AG04449 (cell line): ENCODE data around the gene CPA5.

Source experiments
- CTCF ChIA-PET: fragments of 350-600 bp; formaldehyde crosslinking; extraction: SDS; loops from one replicate; lab custom pipeline; 2021; ENCODE audit warnings: antibody characterized with exemption; lab: Yijun Ruan, JAX
- POLR2A ChIA-PET: fragments of 400-600, 350-600 bp; formaldehyde crosslinking; extraction: SDS; loops from one replicate; lab custom pipeline; 2020; ENCODE audit warnings: antibody characterized with exemption, inconsistent platforms; lab: Yijun Ruan, JAX
- DNase-seq: peaks from one replicate; pipeline ENCODE4 v3.0.0-alpha.2; 2010; ENCODE audit warnings: low read depth, low spot score
- H3K4me3 ChIP-seq: 2 replicates; pipeline ENCODE4 v1.5.1; 2011; ENCODE audit warnings: low read depth, mild to moderate bottlenecking, control low read depth, low read length
- TF ChIP-seq, protein P1 (sequence below): IDR thresholded peaks from one replicate; pipeline ENCODE4 v1.5.1; 2011; ENCODE audit warnings: mild to moderate bottlenecking, moderate library complexity, low read length, control low read depth, inconsistent platforms; ENCODE audit not compliant: insufficient read depth; ENCODE audit errors: missing control alignments

The CPA5 gene

DNA sequence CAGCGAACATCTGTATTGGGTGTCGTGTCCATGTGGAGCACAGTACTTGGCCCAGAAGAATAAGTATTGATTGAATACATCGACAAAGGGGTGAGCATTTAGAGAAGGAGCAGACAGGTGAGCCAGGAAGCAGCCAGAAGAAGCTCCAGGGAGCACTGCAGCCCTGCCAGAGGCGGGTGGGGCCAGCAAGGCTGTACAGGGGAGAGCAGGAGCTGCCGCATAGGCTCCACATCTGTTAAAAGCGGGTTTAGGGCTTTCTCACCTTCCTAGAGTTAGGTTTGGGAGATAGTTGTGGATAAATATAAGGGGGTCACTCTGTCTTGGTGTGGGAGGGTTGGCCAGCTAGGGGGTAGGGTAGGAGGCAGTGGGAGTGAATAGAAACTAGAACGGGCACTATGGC lies 34.4 kb downstream of the CPA5 start:
- no peak overlapping the region for H3K4me3 ChIP-seq
- DNase-seq: no peak
- TF ChIP-seq, protein P1, sequence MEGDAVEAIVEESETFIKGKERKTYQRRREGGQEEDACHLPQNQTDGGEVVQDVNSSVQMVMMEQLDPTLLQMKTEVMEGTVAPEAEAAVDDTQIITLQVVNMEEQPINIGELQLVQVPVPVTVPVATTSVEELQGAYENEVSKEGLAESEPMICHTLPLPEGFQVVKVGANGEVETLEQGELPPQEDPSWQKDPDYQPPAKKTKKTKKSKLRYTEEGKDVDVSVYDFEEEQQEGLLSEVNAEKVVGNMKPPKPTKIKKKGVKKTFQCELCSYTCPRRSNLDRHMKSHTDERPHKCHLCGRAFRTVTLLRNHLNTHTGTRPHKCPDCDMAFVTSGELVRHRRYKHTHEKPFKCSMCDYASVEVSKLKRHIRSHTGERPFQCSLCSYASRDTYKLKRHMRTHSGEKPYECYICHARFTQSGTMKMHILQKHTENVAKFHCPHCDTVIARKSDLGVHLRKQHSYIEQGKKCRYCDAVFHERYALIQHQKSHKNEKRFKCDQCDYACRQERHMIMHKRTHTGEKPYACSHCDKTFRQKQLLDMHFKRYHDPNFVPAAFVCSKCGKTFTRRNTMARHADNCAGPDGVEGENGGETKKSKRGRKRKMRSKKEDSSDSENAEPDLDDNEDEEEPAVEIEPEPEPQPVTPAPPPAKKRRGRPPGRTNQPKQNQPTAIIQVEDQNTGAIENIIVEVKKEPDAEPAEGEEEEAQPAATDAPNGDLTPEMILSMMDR: no peak
- POLR2A ChIA-PET: no interaction called here
- CTCF ChIA-PET: no interaction called here

DNA sequence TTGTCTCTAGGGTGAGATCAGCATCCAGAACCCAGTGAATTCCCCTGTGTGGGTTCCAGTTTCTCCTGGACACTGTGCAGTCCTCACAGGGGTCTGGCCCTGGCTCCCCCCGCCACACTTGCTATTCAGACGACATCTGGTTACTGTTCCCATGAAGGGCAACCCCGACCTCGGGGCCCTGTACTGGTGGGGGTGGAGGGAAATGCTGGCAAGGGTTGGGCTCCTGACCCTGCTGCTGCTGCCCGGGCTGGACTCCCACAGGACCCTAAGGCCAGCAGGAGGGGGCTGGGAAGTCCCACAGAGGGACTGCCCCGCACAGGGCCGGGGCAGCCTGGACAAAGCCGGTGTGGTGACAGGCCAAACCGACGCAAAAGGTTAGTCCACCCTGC lies 34.9 kb downstream of the CPA5 start:
- TF ChIP-seq, protein P1: no peak
- POLR2A ChIA-PET: no interaction called here
- no peak overlapping the region for H3K4me3 ChIP-seq
- CTCF ChIA-PET: no interaction called here
- no peak for DNase-seq

DNA sequence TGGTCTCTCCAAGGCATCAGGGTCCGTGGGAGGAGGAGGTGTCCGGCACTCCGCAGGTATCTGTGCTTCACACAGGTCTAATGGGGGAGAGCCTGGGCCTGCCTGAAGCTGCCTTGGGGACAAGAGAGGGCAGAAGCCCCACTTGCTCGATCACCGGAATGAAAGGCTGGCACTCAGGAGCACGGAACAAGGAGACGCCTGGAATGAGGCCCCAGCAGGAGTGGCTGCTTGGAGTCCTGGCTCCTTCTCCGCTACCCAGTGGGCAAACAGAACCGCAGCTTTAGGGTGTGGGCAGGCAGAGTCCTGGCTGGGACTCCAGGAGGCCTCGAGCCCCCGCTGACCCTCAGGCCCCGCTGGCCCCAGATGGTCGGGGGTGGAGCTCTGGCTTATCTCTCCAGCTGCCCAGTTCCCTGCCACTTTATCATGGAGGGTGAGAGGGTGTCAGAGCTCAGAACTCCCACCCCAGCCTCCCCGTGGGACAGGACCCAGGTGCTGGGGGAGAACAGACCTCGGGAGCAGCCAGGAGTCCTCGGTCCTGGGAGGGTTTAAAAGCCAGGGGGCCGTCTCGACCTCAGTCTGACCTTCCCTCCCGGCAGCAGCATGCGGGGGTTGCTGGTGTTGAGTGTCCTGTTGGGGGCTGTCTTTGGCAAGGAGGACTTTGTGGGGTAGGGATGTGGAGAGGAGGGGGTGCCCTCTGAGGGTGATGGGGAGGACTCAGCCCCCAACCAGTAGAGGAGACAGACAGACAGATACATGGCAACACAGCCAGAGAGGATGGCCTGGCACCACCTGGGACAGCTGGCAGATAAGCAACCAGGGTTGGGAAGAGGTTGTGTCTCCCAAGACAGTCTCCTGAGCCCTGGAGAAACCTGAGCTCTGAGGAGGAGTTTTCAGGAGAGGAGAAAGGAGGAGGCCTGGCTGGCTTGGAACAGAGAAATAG lies 35.6 kb downstream of the CPA5 start, which contains the start of gene CPA1:
Gene CPA1 (plus strand): TSS at position 574 of the 940 bp plus-strand sequence. CDS start 27 bp downstream, at position 601.
- no peak for DNase-seq
- CTCF ChIA-PET: interaction anchor here (0.6 kb wide), 1 partner anchor 12 kb away, joined by 3 read pairs; no protein-coding TSS in a partner anchor
- TF ChIP-seq, protein P1: no peak
- POLR2A ChIA-PET: interaction anchor here (1.1 kb wide), 1 partner anchor 23 kb away, joined by 3 read pairs; no protein-coding TSS in a partner anchor
- H3K4me3 ChIP-seq: no peak within 1 kb of the TSS

DNA sequence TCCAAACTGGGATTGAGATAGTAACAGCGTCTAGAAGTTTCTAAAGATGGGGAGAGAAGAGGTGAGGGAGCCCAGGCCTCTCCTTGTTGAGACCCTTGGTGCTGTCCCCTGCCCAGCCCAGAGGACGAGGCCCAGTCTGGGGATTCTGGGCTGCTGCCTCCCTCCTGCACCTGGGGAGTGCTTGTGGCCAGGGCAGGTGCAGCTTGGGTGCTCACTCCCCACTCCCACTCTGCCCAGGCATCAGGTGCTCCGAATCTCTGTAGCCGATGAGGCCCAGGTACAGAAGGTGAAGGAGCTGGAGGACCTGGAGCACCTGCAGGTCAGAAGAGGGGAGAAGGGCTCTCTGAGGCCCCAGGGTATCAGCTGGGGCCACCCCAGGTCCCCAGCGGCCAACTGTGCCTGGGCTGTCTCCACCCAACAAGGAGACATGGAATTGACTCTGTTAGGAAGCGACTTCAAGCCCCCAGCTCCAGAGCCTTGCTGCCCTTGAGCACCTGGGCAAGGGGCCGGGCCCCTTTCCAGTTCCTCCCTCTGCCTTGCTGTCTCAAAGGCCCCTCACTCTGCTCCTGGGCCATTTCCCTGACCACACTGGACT lies 36.3 kb downstream of the CPA5 start:
- CTCF ChIA-PET: interaction anchor here (0.6 kb wide), 1 partner anchor 11 kb away, joined by 3 read pairs; no protein-coding TSS in a partner anchor
- POLR2A ChIA-PET: interaction anchor here (1.1 kb wide), 1 partner anchor 24 kb away, joined by 3 read pairs; no protein-coding TSS in a partner anchor

DNA sequence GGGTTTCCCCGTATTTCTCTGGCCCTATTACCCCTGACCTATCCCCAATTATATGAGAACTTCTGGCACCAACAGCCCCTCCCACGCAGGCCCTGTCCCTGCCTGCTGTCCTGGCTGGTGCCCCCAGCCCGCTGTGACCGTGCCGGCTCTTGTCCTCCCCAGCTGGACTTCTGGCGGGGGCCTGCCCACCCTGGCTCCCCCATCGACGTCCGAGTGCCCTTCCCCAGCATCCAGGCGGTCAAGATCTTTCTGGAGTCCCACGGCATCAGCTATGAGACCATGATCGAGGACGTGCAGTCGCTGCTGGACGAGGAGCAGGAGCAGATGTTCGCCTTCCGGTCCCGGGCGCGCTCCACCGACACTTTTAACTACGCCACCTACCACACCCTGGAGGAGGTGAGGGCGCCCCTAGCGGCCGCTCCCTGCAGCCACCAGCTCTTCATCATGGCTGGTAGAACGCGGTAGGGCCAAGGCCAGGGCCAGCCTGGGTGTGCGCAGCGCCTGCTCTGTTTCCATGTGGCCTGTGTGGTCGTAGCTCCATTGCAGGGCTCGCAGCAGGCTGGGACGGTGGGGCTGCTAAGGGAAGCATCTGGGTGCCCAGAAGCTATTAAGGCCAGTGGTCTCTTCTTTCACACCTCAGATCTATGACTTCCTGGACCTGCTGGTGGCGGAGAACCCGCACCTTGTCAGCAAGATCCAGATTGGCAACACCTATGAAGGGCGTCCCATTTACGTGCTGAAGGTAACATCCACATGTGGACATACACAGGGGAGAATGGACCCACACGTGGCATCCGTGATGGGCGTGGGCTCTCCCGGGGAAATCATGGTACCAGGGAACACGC lies 37.1 kb downstream of the CPA5 start:
- no peak overlapping the region for H3K4me3 ChIP-seq
- CTCF ChIA-PET: no interaction called here
- POLR2A ChIA-PET: no interaction called here
- no peak for DNase-seq
- TF ChIP-seq, protein P1: no peak

More for the DNA sequence above, 36.3 kb downstream of the CPA5 start:
- H3K4me3 ChIP-seq: no peak overlapping the region
- DNase-seq: no peak
- TF ChIP-seq, protein P1: no peak
